Upper lobe of left lung (tissue), 6 donors: ENCODE results near the gene EYA2. TPM values are rescaled to one million over a fixed set of nuclear protein-coding genes. Genes with fewer than 3 reads are reported as not detected.

Source experiments
- ATAC-seq, 2 donors: fragments of 200-7000 bp; cut with Tn5 transposase; one replicate each; pipeline ENCODE4 v1.9.1; 2022; ENCODE audit warnings: mild to moderate bottlenecking in 2 of 2, moderate library complexity in 2 of 2; ENCODE audit not compliant: low FRiP score in 2 of 2
- DNase-seq, 2 donors: peaks; one replicate each; pipeline ENCODE4 v3.0.0-alpha.2; 2019 to 2020
- H3K27ac ChIP-seq, 4 donors: fragments of 200-600 bp; sonication (generic); one replicate each; pipeline ENCODE4 v1.5.1; 2016 to 2019
- H3K27me3 ChIP-seq, 4 donors: fragments of 200-600 bp; sonication (generic); one replicate each; pipeline ENCODE4 v1.5.1; 2017 to 2019
- H3K36me3 ChIP-seq, 4 donors: fragments of 200-600 bp; sonication (generic); one replicate each; pipeline ENCODE4 v1.5.1; 2016 to 2019
- H3K4me1 ChIP-seq, 4 donors: fragments of 200-600 bp; sonication (generic); one replicate each; pipeline ENCODE4 v1.5.1; 2018 to 2019
- H3K4me3 ChIP-seq, 4 donors: fragments of 200-600 bp; sonication (generic); one replicate each; pipeline ENCODE4 v1.5.1; 2017 to 2019; ENCODE audit warnings: mild to moderate bottlenecking in 2 of 4, moderate library complexity in 1 of 4
- H3K9me3 ChIP-seq, 4 donors: fragments of 200-600 bp; sonication (generic); one replicate each; pipeline ENCODE4 v1.5.1; 2018 to 2019
- EP300 ChIP-seq, 4 donors: sonication (generic); formaldehyde crosslinking; IDR thresholded peaks; one replicate each; pipeline ENCODE4 v1.5.1; 2017; ENCODE audit warnings: antibody characterized with exemption in 4 of 4, control low read depth in 2 of 4
- POLR2A ChIP-seq, 4 donors: fragments of 450-650 bp; IDR thresholded peaks; one replicate each; pipeline ENCODE4 v1.5.1; 2016 to 2017; ENCODE audit warnings: antibody characterized with exemption in 4 of 4, mild to moderate bottlenecking in 2 of 4
- POLR2AphosphoS5 ChIP-seq, 2 donors: sonication (generic); formaldehyde crosslinking; IDR thresholded peaks; one replicate each; pipeline ENCODE4 v1.5.1; 2017; ENCODE audit warnings: antibody characterized with exemption in 2 of 2
- WGBS, 2 donors: methylation state at CpG; one replicate each; pipeline ENCODE4 v1.1.5; 2017 to 2018; 5-methylcytosine and 5-hydroxymethylcytosine counted together
- total RNA-seq, 6 donors: library from RNA; depleted of rRNA in 4 of 6; stranded (reverse); fragments of >200 nt in 4 of 6; gene quantifications; one replicate each; pipeline versions ENCODE4 v1.1.0 to v1.2.1, GENCODE V29; 2016 to 2021
- TF ChIP-seq, protein P1 (sequence below), 6 experiments: fragments of 450-650 bp in 4 of 6; fragments of 200-600 bp in 2 of 6; sonication (generic) in 2 of 6; IDR thresholded peaks; one replicate each; pipeline ENCODE4 v1.5.1; 2016 to 2019; ENCODE audit warnings: antibody characterized with exemption in 6 of 6
- donor health status: DM: no; HTN: no; CAD: no; lungs with moderate emphysema.
- donor health status: DM: no; HTN: yes; CAD: no; lungs with severe emphysema.

Gene EYA2
- total RNA-seq, 6 donors from 2014 or later = 0.66 to 9.4 (median 3.0) TPM

DNA sequence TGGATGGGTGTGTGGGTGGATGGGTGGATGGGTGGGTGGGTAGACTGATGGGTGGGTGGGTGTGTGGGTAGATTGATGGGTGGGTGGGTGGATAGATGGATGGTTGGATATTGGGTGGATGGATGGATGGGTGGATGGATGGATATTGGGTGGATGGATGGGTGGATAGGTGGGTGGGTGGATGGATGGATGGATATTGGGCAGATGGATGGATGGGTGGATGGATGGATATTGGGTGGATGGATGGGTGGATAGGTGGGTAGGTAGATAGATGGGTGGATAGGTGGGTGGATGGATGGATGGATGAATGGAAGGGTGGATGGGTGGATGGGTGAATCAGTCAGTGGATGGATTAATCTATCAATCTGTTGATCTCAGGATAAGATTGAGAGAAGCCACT, 284.6 kb downstream of the EYA2 start:
- ATAC-seq (no peak), DNase-seq (no peak)
- H3K36me3 ChIP-seq = no peaks in the 10 kb centered on the region
- no peak for TF ChIP-seq POLR2AphosphoS5 (IDR thresholded peaks at IDR 0.05)
- no peak for TF ChIP-seq EP300 (IDR thresholded peaks at IDR 0.05)
- TF ChIP-seq POLR2A (IDR thresholded peaks at IDR 0.05) = no peak
- TF ChIP-seq, protein P1, sequence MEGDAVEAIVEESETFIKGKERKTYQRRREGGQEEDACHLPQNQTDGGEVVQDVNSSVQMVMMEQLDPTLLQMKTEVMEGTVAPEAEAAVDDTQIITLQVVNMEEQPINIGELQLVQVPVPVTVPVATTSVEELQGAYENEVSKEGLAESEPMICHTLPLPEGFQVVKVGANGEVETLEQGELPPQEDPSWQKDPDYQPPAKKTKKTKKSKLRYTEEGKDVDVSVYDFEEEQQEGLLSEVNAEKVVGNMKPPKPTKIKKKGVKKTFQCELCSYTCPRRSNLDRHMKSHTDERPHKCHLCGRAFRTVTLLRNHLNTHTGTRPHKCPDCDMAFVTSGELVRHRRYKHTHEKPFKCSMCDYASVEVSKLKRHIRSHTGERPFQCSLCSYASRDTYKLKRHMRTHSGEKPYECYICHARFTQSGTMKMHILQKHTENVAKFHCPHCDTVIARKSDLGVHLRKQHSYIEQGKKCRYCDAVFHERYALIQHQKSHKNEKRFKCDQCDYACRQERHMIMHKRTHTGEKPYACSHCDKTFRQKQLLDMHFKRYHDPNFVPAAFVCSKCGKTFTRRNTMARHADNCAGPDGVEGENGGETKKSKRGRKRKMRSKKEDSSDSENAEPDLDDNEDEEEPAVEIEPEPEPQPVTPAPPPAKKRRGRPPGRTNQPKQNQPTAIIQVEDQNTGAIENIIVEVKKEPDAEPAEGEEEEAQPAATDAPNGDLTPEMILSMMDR (IDR thresholded peaks at IDR 0.05) = no peak
- no peaks in the 10 kb centered on the region for H3K9me3 ChIP-seq
- H3K4me3 ChIP-seq = no peak overlapping the region
- H3K27ac ChIP-seq = no peak overlapping the region
- no peaks in the 10 kb centered on the region for H3K27me3 ChIP-seq
- H3K4me1 ChIP-seq = peaks cover 0 to 12% (median 0%) of the 10 kb centered on the region in 4 donors

DNA sequence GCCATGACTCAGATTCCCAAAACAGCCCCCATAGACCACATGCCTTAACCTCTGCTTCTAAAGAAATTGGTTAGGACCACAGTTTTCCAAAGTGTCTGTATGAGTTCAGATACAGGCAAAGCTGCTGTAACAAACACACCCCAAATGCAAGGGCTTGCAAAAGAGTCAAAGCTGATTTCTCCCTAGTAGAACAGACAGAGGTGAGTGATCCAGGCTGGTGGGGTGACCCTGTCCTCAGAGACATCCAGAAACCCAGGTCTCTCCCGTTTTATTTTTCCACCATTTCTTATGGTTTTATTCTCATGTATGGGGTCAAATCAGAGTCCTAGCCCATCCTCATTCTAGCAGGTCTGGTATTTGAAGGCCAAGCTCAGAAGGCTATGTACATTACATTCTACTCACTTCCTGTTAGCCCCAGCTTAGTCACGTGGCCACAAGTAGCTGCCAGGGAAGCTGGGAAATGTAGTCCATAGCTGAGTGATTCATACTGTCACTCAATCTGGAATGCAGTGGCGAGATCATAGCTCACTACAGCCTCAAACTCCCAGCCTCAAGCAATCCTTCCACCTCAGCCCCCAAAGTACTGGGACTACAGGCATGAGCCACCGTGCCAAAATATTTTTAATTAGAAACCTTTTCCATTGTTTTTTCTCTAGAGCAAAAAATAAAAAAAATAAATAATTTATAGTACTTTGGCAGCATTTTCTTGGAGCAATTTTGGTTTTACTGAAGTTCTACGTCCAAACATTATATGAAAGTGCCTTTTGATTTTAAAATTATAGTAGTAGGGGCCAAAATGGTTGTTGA, 286.6 kb downstream of the EYA2 start:
- WGBS, 2 donors = 72 to 76% methylated on average over 5 of the region's 5 CpGs
- Histone ChIP-seq H3K4me1 (no peaks in the 10 kb centered on the region), H3K27me3 (no peaks in the 10 kb centered on the region), H3K4me3 (no peak overlapping the region), H3K36me3 (no peaks in the 10 kb centered on the region), H3K27ac (no peak overlapping the region), H3K9me3 (no peaks in the 10 kb centered on the region)
- TF ChIP-seq, protein P1 (IDR thresholded peaks at IDR 0.05) = no peak
- ATAC-seq (peak in 1 of 2 donors; percentile 57), DNase-seq (peak in 1 of 2 donors; percentile 50)

DNA sequence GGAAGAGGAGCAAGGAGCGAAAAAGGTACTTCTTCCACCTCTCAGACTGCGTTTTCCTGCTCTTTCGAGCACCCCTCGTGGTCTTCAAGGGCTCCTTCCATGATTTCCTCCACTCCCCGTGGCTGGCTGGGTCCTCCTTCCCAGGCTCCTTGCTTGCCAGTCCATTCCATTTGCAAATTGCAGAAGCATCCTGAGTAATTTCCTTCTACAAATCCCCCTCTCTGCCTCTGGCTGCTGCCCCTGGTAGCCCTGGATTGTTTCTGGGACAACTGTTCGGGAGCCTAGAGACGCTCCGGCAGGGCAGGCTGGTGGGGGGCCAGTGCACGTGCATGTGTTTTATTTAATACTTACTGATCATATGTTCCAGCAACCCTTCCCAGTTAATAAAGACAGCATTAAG, 288.7 kb downstream of the EYA2 start:
- TF ChIP-seq POLR2AphosphoS5 (IDR thresholded peaks at IDR 0.05) (no peak), EP300 (IDR thresholded peaks at IDR 0.05) (no peak)
- DNase-seq = no peak
- ATAC-seq = no peak

DNA sequence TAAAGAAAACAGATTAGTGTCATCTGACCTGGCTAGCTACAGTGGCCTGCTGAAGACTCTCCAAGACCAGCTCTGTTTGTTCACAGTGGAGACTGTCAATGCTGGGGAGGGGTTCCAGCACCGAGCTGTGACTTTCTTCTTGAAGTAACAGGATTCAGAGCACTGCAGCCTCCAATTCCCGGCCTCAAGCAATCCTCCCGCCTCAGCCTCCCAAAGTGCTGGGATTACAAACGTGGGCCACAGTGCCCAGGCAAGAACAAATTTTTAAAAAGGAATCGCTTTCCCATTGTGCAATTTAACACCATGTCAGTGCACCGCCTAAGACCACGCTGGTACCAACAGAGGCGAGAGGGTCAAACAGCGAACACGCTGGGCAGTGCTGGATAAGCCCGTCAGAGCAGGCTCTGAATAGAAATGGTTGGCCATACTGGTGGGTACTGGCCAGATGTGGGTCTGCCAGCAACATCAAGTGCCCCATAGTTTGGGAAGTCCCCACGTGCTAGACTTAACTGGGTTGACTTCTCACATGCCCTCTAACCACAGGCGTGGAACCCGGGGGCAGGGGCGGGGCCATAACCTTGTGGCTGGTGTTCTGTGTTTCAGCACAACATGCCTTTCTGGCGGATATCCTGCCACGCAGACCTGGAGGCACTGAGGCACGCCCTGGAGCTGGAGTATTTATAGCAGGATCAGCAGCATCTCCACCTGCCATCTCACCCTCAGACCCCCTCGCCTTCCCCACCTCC, 293.0 kb downstream of the EYA2 start:
- ATAC-seq (no peak), DNase-seq (no peak)
- H3K4me3 ChIP-seq = no peak overlapping the region
- no peak overlapping the region for H3K27ac ChIP-seq
- H3K9me3 ChIP-seq = no peaks in the 10 kb centered on the region
- TF ChIP-seq POLR2A (IDR thresholded peaks at IDR 0.05) (no peak), EP300 (IDR thresholded peaks at IDR 0.05) (no peak), POLR2AphosphoS5 (IDR thresholded peaks at IDR 0.05) (no peak)
- TF ChIP-seq, protein P1 (IDR thresholded peaks at IDR 0.05) = no peak
- 75 to 79% methylated on average over 11 to 19 of the region's 19 CpGs for WGBS, 2 donors
- peaks cover 0 to 3% (median 0%) of the 10 kb centered on the region in 4 donors for H3K27me3 ChIP-seq
- H3K36me3 ChIP-seq = no peaks in the 10 kb centered on the region
- H3K4me1 ChIP-seq = no peaks in the 10 kb centered on the region

More for the DNA sequence above, 288.7 kb downstream of the EYA2 start:
- H3K9me3 ChIP-seq = no peaks in the 10 kb centered on the region
- H3K27ac ChIP-seq = no peak overlapping the region
- H3K4me1 ChIP-seq = no peaks in the 10 kb centered on the region
- WGBS, 2 donors = 65 to 72% methylated on average over 9 of the region's 9 CpGs
- no peaks in the 10 kb centered on the region for H3K36me3 ChIP-seq
- H3K27me3 ChIP-seq = no peaks in the 10 kb centered on the region
- H3K4me3 ChIP-seq = no peak overlapping the region

DNA sequence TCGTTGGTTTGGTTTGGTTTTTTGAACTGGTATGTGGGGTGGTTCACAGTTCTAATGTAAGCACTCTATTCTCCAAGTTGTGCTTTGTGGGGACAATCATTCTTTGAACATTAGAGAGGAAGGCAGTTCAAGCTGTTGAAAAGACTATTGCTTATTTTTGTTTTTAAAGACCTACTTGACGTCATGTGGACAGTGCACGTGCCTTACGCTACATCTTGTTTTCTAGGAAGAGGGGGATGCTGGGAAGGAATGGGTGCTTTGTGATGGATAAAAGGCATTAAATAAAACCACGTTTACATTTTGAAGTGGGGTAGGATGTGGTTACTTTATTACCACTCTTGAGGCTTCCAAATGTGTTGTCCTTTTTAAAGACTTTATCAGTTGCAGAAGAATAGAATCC, 293.9 kb downstream of the EYA2 start:
- H3K36me3 ChIP-seq = no peaks in the 10 kb centered on the region
- ATAC-seq (no peak), DNase-seq (no peak)
- H3K27ac ChIP-seq = no peak overlapping the region
- H3K9me3 ChIP-seq = no peaks in the 10 kb centered on the region
- TF ChIP-seq POLR2AphosphoS5 (IDR thresholded peaks at IDR 0.05) = no peak
- TF ChIP-seq POLR2A (IDR thresholded peaks at IDR 0.05) = no peak
- TF ChIP-seq EP300 (IDR thresholded peaks at IDR 0.05) = no peak
- TF ChIP-seq, protein P1 (IDR thresholded peaks at IDR 0.05) = no peak
- no peaks in the 10 kb centered on the region for H3K4me1 ChIP-seq
- H3K27me3 ChIP-seq = peaks cover 0 to 3% (median 0%) of the 10 kb centered on the region in 4 donors
- 60 to 63% methylated on average over 5 of the region's 5 CpGs for WGBS, 2 donors
- H3K4me3 ChIP-seq = no peak overlapping the region
